ENCODE measurements around the gene THSD7B.

DNA sequence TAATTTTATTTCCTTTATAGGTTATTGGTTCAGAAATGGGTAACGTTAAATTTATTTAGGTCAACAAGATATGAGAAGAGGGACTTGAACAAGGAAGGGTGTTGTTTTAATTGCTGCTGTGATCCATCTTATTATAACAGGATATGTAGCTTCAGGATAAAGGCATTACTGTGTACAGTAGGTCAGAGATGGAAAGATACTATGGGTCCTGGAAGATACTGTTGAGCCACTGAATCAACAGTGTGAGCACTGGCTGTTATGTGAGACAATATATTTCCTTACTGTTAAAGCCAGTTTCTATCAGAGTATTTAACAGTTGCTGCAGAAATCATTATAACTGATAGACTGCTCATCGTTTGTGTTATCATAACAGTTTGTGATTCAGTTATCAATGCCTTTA is 414.7 kb downstream of the THSD7B start:
- TF ChIP-seq, protein P1, sequence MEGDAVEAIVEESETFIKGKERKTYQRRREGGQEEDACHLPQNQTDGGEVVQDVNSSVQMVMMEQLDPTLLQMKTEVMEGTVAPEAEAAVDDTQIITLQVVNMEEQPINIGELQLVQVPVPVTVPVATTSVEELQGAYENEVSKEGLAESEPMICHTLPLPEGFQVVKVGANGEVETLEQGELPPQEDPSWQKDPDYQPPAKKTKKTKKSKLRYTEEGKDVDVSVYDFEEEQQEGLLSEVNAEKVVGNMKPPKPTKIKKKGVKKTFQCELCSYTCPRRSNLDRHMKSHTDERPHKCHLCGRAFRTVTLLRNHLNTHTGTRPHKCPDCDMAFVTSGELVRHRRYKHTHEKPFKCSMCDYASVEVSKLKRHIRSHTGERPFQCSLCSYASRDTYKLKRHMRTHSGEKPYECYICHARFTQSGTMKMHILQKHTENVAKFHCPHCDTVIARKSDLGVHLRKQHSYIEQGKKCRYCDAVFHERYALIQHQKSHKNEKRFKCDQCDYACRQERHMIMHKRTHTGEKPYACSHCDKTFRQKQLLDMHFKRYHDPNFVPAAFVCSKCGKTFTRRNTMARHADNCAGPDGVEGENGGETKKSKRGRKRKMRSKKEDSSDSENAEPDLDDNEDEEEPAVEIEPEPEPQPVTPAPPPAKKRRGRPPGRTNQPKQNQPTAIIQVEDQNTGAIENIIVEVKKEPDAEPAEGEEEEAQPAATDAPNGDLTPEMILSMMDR (IDR thresholded peaks at IDR 0.05; ENCODE audit: low read length): no peak
- TF ChIP-seq EZH2 (IDR thresholded peaks at IDR 0.05; ENCODE audit: borderline replicate concordance, low read length): no peak
